Epithelial cell of prostate (primary cell): ENCODE results near the gene EML5.
"Not testable (repeated sequence)": the region's sequence is repeated elsewhere in the genome, so short reads cannot be mapped to it uniquely, and the experiment has no call there.

Source experiments
- DNase-seq: peaks from one replicate; pipeline ENCODE4 v3.0.0-alpha.2; 2011; ENCODE audit warnings: low read depth, low spot score
- H3K27ac ChIP-seq: fragments of 450-650 bp; 2 replicates; pipeline ENCODE4 v1.5.1; 2017; ENCODE audit warnings: mild to moderate bottlenecking

The EML5 gene

GRCh38 chr14:88804477-88804876, 11.7 kb upstream of the EML5 start:
- no peak for DNase-seq
- H3K27ac ChIP-seq = no peak overlapping the region

GRCh38 chr14:88804035-88804434, 11.3 kb upstream of the EML5 start:
- no peak for DNase-seq
- no peak overlapping the region for H3K27ac ChIP-seq

- no peak overlapping the region for H3K27ac ChIP-seq
- no peak for DNase-seq
Measured at GRCh38 chr14:88802596-88802995, 9.8 kb upstream of the EML5 start.

GRCh38 chr14:88799522-88799921, 6.8 kb upstream of the EML5 start:
- no peak for DNase-seq
- no peak overlapping the region for H3K27ac ChIP-seq

- H3K27ac ChIP-seq = no peak overlapping the region
- no peak for DNase-seq
Measured at GRCh38 chr14:88798156-88798555, 5.4 kb upstream of the EML5 start.

- no peak for DNase-seq
- H3K27ac ChIP-seq = peak overlapping the region; percentile 28
Measured at GRCh38 chr14:88793259-88793625, 489 bp upstream of the EML5 start.

GRCh38 chr14:88791629-88792472, 902 bp downstream of the EML5 start:
- H3K27ac ChIP-seq = peak overlapping the region; percentile 28
- no peak for DNase-seq

- DNase-seq = no peak
- no peak overlapping the region for H3K27ac ChIP-seq
Measured at GRCh38 chr14:88791252-88791621, 1.5 kb downstream of the EML5 start.

- DNase-seq = no peak
Measured at GRCh38 chr14:88790501-88791251, 2.1 kb downstream of the EML5 start.

GRCh38 chr14:88789573-88789972, 3.2 kb downstream of the EML5 start:
- not testable (repeated sequence) for DNase-seq
- H3K27ac ChIP-seq = peak overlapping the region; percentile 65

More at GRCh38 chr14:88790501-88791251, 2.1 kb downstream of the EML5 start:
- H3K27ac ChIP-seq = peak overlapping the region; percentile 65

GRCh38 chr14:88786715-88787114, 6.0 kb downstream of the EML5 start:
- no peak for DNase-seq
- H3K27ac ChIP-seq = no peak overlapping the region

GRCh38 chr14:88785911-88786310, 6.8 kb downstream of the EML5 start:
- no peak for DNase-seq
- no peak overlapping the region for H3K27ac ChIP-seq

GRCh38 chr14:88775532-88775931, 17.2 kb downstream of the EML5 start:
- DNase-seq = peak; percentile 82
- H3K27ac ChIP-seq = peak overlapping the region; percentile 35

GRCh38 chr14:88770736-88771135, 22.0 kb downstream of the EML5 start:
- no peak overlapping the region for H3K27ac ChIP-seq
- no peak for DNase-seq

GRCh38 chr14:88765130-88765529, 27.6 kb downstream of the EML5 start:
- no peak for DNase-seq
- no peak overlapping the region for H3K27ac ChIP-seq

GRCh38 chr14:88753873-88754272, 38.9 kb downstream of the EML5 start:
- no peak for DNase-seq

GRCh38 chr14:88750945-88751344, 41.8 kb downstream of the EML5 start:
- no peak overlapping the region for H3K27ac ChIP-seq
- no peak for DNase-seq

More at GRCh38 chr14:88753873-88754272, 38.9 kb downstream of the EML5 start:
- H3K27ac ChIP-seq = no peak overlapping the region

GRCh38 chr14:88750413-88750812, 42.3 kb downstream of the EML5 start:
- no peak overlapping the region for H3K27ac ChIP-seq
- DNase-seq = no peak

GRCh38 chr14:88749139-88749538, 43.6 kb downstream of the EML5 start:
- H3K27ac ChIP-seq = peak overlapping the region; percentile 43
- DNase-seq = peak; percentile 18

GRCh38 chr14:88748288-88748687, 44.5 kb downstream of the EML5 start:
- peak overlapping the region; percentile 43 for H3K27ac ChIP-seq
- peak; percentile 8 for DNase-seq

- H3K27ac ChIP-seq = no peak overlapping the region
- DNase-seq = no peak
Measured at GRCh38 chr14:88746052-88746451, 46.7 kb downstream of the EML5 start.
